BLaER1 treated with 17β-estradiol and CSF1 and Interleukin-3, amounts not matched to agents 10 nM and 100 nM (cell line): ENCODE results near the gene TMEM82.

ENCODE experiments used
- H3K27ac ChIP-seq, 11 experiments: shearing (Covaris generic); formaldehyde crosslinking; 2 replicates each; pipeline ENCODE4 v1.8.1; 2022
- H3K27me3 ChIP-seq, 11 experiments: shearing (Covaris generic); formaldehyde crosslinking; 2 replicates each; pipeline ENCODE4 v1.8.1; 2022
- H3K36me3 ChIP-seq, 11 experiments: shearing (Covaris generic); formaldehyde crosslinking; 2 replicates each; pipeline ENCODE4 v1.8.1; 2022
- H3K4me1 ChIP-seq, 10 experiments: shearing (Covaris generic); formaldehyde crosslinking; 2 replicates each; pipeline ENCODE4 v1.8.1; 2022
- H3K4me2 ChIP-seq, 11 experiments: shearing (Covaris generic); formaldehyde crosslinking; 2 replicates each; pipeline ENCODE4 v1.8.1; 2022
- H3K4me3 ChIP-seq, 10 experiments: shearing (Covaris generic); formaldehyde crosslinking; 2 replicates each; pipeline ENCODE4 v1.8.1; 2022
- H3K9ac ChIP-seq, 11 experiments: shearing (Covaris generic); formaldehyde crosslinking; 2 replicates each; pipeline ENCODE4 v1.8.1; 2022
- H3K9me3 ChIP-seq, 11 experiments: shearing (Covaris generic); formaldehyde crosslinking; replicated peaks in 1 of 11; 2 replicates each; pipeline ENCODE4 v1.8.1; 2022
- H4K20me1 ChIP-seq, 11 experiments: shearing (Covaris generic); formaldehyde crosslinking; 2 replicates each; pipeline ENCODE4 v1.8.1; 2022
- Cebpa-rat ChIP-seq, 11 experiments: shearing (Covaris generic); IDR thresholded peaks; 2 replicates each; pipeline ENCODE4 v1.8.1; 2022

The TMEM82 gene

DNA sequence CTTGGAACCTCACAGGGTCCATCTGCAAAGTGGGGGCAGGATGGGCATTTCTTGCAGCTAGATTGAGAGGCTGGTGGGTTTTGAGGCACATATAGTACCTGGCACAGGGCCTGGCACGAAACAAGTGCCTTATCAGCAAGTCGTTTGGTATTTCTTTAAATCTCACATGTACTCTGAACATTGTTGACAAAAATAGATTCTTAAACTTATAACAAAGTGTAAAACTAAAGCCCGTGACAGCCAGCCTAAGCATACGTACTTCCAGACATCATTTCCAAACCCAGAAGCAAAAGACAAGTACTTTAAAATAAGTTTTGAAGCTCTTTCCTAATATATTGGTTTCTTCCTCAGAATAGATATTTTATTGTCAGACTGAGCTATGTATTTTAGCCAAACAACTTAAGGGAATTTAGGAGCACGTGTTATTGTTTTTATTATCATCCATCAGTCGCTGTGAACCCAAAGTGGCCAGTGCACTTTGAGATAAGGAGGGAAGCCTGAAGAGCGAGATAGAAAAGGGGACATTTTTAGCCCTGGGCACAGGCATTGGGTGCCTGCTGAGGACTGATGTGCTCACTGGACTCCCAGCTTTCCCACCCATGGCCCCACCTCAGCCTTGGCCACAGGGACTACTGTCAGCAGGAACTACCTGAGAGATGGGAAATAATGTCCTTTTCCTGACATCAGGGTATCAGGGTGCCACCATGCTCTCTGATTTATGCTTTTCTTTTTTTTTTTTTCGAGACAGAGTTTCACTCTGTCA, 19.2 kb downstream of the TMEM82 start:
- peak overlapping the region; percentile 48 to 83 (median 75); a peak in 21 of 22 replicates for H3K4me2 ChIP-seq
- H3K4me1 ChIP-seq, result peaks cover 14 to 36% (median 24%) of the 10 kb centered on the region in 10 experiments
- no peaks in the 10 kb centered on the region for H3K9me3 ChIP-seq
- peaks cover 53 to 66% (median 63%) of the 10 kb centered on the region in 11 experiments for H3K27me3 ChIP-seq
- no peaks in the 10 kb centered on the region for H3K36me3 ChIP-seq
- H3K9ac ChIP-seq, result no peak overlapping the region
- peaks cover 0 to 33% (median 23%) of the 10 kb centered on the region in 11 experiments; a peak in 15 of 22 replicates for H4K20me1 ChIP-seq
- H3K27ac ChIP-seq, result no peak overlapping the region
- no peak for TF ChIP-seq Cebpa-rat (IDR thresholded peaks at IDR 0.05)
- H3K4me3 ChIP-seq, result no peak overlapping the region

DNA sequence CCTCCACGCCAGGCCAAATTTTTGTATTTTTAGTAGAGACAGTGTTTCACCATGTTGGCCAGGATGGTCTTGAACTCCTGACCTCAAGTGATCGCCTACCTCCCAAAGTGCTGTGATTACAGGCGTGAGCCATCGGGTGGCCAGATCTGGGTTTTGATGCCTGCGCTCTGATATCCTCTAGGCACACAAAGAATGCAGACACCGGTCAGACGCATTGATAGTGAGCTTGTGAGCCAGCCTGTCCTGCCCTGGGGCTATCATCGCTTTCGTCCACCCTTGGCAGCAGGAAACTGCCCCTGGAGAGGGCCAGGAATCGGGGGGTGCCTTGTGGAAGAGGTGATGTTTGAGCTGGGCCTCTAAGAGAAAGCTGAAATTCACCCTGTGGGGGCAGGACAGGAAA, 20.2 kb downstream of the TMEM82 start:
- H3K27me3 ChIP-seq, result peaks cover 43 to 56% (median 53%) of the 10 kb centered on the region in 11 experiments
- H3K4me1 ChIP-seq, result peaks cover 12 to 31% (median 20%) of the 10 kb centered on the region in 10 experiments
- H3K36me3 ChIP-seq, result no peaks in the 10 kb centered on the region
- H4K20me1 ChIP-seq, result peaks cover 0 to 24% (median 13%) of the 10 kb centered on the region in 11 experiments; a peak in 15 of 22 replicates
- H3K27ac ChIP-seq, result no peak overlapping the region
- H3K9me3 ChIP-seq, result no peaks in the 10 kb centered on the region
- TF ChIP-seq Cebpa-rat (IDR thresholded peaks at IDR 0.05), result no peak
- no peak overlapping the region for H3K4me2 ChIP-seq
- no peak overlapping the region for H3K4me3 ChIP-seq
- no peak overlapping the region for H3K9ac ChIP-seq

DNA sequence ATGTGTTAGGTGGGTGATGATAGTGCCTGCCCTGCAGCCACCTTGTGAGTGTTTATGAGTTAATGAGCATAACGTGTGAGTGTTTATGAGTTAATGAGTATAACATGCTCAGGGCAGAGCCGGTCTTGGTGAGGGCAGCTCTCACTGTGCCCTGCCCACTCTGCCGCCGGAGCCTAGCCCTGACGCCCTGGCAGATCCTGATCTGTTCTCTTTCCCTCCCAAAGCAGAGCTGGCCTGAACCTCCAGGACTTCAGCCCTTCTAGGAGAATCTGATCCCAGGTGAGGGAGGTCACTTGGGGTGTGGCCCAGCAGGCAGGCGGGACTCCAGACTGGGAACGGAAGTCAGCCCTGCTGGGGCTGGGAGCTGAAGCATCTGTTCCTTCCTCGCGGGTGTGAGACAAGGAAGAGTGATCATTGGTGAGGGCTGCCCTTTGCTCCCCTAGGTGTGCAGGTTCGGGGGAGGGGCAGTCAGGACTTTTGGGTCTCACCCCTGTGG, 22.0 kb downstream of the TMEM82 start:
- Histone ChIP-seq H3K4me1 (peaks cover 12 to 25% (median 18%) of the 10 kb centered on the region in 10 experiments), H3K9me3 (no peaks in the 10 kb centered on the region), H3K4me3 (no peak overlapping the region), H3K27ac (no peak overlapping the region), H3K9ac (no peak overlapping the region), H3K4me2 (peak overlapping the region in 1 of 11 experiments; percentile 7; a peak in 1 of 22 replicates), H3K27me3 (peaks cover 29 to 38% (median 36%) of the 10 kb centered on the region in 11 experiments), H4K20me1 (peaks cover 0 to 12% (median 3%) of the 10 kb centered on the region in 11 experiments; a peak in 12 of 22 replicates), H3K36me3 (no peaks in the 10 kb centered on the region)
- no peak for TF ChIP-seq Cebpa-rat (IDR thresholded peaks at IDR 0.05)

DNA sequence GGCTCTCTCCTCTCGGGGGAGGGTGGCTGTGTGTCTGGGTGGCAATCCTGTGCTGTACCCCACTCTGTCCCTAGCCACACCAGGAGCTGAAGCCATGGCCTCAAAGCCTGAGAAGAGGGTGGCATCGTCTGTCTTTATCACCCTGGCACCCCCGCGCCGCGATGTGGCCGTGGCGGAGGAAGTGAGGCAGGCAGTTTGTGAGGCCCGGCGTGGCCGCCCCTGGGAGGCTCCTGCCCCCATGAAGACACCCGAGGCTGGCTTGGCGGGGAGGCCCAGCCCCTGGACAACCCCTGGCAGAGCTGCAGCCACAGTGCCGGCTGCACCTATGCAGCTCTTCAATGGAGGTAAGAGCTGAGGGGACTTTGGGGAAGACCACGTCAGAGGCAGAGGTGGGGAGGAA, 22.6 kb downstream of the TMEM82 start:
- no peak for TF ChIP-seq Cebpa-rat (IDR thresholded peaks at IDR 0.05)
- Histone ChIP-seq H3K4me1 (peaks cover 12 to 25% (median 17%) of the 10 kb centered on the region in 10 experiments), H3K4me3 (no peak overlapping the region), H3K27ac (no peak overlapping the region), H3K36me3 (no peaks in the 10 kb centered on the region), H3K9me3 (no peaks in the 10 kb centered on the region), H3K4me2 (peak overlapping the region in 1 of 11 experiments; percentile 7; a peak in 1 of 22 replicates), H4K20me1 (peaks cover 0 to 10% (median 3%) of the 10 kb centered on the region in 11 experiments; a peak in 10 of 22 replicates), H3K27me3 (peaks cover 23 to 32% (median 30%) of the 10 kb centered on the region in 11 experiments), H3K9ac (no peak overlapping the region; a peak in 1 of 22 replicates)

DNA sequence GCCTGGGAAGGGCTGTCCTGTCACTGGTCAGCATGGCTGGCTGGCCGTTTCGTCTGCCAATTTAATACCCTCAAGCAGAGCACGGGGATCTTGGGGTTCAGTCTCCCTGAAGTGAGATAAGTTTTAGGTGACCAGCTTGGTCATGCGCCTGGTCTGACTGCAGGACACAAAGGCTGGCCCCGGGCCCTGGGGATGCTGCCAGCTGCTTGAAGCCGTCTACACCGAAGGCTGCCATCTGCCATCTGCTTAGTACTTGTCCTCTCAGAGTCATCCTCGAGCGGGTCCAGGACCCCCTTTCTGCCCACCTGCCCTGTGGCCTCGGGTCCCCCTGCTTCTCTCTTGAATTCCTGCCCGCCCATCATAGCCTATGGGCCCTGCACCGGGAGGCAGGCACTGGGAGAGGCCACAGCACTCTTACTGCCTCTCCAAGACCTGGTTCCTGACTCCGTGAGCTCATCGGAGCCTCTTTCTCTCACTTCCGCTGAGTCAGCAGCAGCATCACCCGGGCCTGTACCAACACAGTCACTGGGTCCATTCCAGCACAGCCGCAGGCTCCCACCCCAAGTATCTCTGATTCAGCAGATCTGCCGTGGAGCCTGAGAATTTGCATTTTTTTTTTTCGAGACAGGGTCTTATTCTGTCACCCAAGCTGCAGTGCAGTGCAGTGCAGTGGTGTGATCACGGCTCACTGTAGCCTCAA, 23.3 kb downstream of the TMEM82 start:
- Histone ChIP-seq H3K4me3 (no peak overlapping the region), H3K4me1 (peaks cover 7 to 18% (median 12%) of the 10 kb centered on the region in 10 experiments), H3K36me3 (no peaks in the 10 kb centered on the region), H3K27me3 (peaks cover 15 to 25% (median 23%) of the 10 kb centered on the region in 11 experiments), H3K9me3 (no peaks in the 10 kb centered on the region), H4K20me1 (peaks cover 0 to 7% (median 2%) of the 10 kb centered on the region in 11 experiments; a peak in 10 of 22 replicates), H3K4me2 (no peak overlapping the region), H3K9ac (peak overlapping the region in 1 of 11 experiments; percentile 26; a peak in 1 of 22 replicates), H3K27ac (no peak overlapping the region)
- TF ChIP-seq Cebpa-rat (IDR thresholded peaks at IDR 0.05), result no peak

DNA sequence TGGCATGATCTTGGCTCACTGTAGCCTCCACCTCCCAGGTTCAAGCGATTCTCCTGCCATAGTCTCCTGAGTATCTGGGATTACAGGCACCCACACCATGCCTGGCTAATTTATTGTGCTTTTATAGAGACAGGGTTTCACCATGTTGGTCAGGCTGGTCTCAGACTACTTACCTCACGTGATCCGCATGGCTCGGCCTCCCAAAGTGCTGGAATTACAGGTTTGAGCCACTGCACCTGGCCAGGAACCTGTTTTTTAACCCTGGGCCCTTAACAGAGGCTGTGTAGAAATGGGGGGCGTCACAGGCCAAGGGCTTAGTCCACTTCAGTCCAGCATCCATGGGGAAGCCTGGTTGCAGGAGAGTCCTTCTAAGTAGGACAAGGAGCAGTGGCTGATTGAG, 25.6 kb downstream of the TMEM82 start:
- TF ChIP-seq Cebpa-rat (IDR thresholded peaks at IDR 0.05), result no peak
- no peak overlapping the region for H3K4me2 ChIP-seq
- H3K9ac ChIP-seq, result no peak overlapping the region
- H3K4me1 ChIP-seq, result peaks cover 0 to 10% (median 4%) of the 10 kb centered on the region in 10 experiments; a peak in 6 of 20 replicates
- peaks cover 0 to 2% (median 0%) of the 10 kb centered on the region in 11 experiments; a peak in 4 of 22 replicates for H3K27me3 ChIP-seq
- no peaks in the 10 kb centered on the region for H3K9me3 ChIP-seq
- no peaks in the 10 kb centered on the region for H4K20me1 ChIP-seq
- no peak overlapping the region for H3K27ac ChIP-seq
- no peak overlapping the region for H3K4me3 ChIP-seq
- H3K36me3 ChIP-seq, result no peaks in the 10 kb centered on the region

DNA sequence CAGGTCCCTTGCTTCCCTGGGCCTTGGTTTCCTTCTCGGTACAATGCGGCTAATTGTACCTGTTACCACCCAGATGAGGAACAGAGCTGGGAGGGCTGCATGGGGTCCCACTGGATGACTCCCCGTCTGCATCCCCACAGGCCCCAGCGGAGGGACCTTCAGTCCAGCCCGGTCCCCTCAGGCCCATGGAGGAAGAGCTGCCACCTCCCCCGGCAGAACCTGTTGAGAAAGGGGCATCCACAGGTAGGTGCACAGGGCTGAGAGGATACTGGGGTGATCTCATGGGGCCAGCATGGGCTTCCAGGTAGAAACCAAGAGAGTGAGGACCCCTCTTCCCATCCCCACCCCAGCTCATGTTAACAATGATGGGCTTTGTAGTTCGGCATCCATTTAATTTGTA, 26.1 kb downstream of the TMEM82 start:
- Histone ChIP-seq H3K9me3 (no peaks in the 10 kb centered on the region), H3K36me3 (no peaks in the 10 kb centered on the region), H3K9ac (no peak overlapping the region), H4K20me1 (no peaks in the 10 kb centered on the region), H3K27ac (no peak overlapping the region), H3K4me1 (peaks cover 0 to 10% (median 4%) of the 10 kb centered on the region in 10 experiments; a peak in 6 of 20 replicates), H3K4me2 (no peak overlapping the region), H3K27me3 (no peaks in the 10 kb centered on the region), H3K4me3 (no peak overlapping the region)
- TF ChIP-seq Cebpa-rat (IDR thresholded peaks at IDR 0.05), result no peak

DNA sequence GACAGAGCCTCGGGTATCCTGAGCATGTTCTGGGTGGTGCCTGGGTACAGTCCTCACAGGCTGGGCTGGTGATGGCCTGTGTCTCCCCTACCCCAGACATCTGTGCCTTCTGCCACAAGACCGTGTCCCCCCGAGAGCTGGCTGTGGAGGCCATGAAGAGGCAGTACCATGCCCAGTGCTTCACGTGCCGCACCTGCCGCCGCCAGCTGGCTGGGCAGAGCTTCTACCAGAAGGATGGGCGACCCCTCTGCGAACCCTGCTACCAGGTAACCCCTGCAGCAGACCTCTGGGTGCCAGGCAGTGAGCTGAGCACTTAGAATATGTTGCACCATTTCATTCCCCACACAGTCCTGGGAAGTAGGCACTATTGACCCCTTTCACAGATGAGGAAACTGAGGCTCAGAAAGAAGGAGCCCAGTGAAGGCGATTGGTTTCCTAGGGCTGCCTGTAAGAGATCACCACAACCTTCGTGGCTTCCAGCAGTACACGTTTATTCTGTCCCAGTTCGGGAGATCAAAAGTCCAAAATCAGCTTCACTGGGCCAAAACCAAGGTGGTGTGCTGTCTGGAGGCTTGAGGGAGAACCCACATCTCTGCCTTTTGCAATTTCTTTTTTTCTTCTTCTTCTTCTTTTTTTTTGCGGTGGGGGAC, 28.1 kb downstream of the TMEM82 start:
- no peaks in the 10 kb centered on the region for H3K27me3 ChIP-seq
- no peaks in the 10 kb centered on the region for H3K9me3 ChIP-seq
- no peak for TF ChIP-seq Cebpa-rat (IDR thresholded peaks at IDR 0.05)
- H3K4me2 ChIP-seq, result no peak overlapping the region
- H4K20me1 ChIP-seq, result no peaks in the 10 kb centered on the region
- H3K36me3 ChIP-seq, result no peaks in the 10 kb centered on the region
- no peak overlapping the region for H3K27ac ChIP-seq
- H3K4me3 ChIP-seq, result no peak overlapping the region
- no peak overlapping the region for H3K9ac ChIP-seq
- 0 out of 20 replicates have a peak, but pooled peaks cover 0 to 4% (median 0%) of the 10 kb centered on the region in 10 experiments for H3K4me1 ChIP-seq
